Immature natural killer cell (primary cell): ENCODE measurements around the gene CAT. TPM values are rescaled to one million over a fixed set of nuclear protein-coding genes. Genes with fewer than 3 reads are reported as not detected.

ENCODE experiments used
- DNase-seq, 3 donors: peaks; one replicate each; pipeline ENCODE4 v3.0.0; 2022; ENCODE audit warnings: mixed read lengths in 1 of 3
- H3K27ac Mint-ChIP-seq, 6 donors: one replicate each; pipeline ENCODE4 v1.8.0; 2020; ENCODE audit warnings: mixed read lengths in 6 of 6, mild to moderate bottlenecking in 5 of 6, inconsistent platforms in 4 of 6, moderate library complexity in 3 of 6
- H3K27me3 Mint-ChIP-seq, 3 donors: one replicate each; pipeline ENCODE4 v1.8.0; 2020 to 2021; ENCODE audit warnings: low read depth in 3 of 3, mild to moderate bottlenecking in 3 of 3, mixed read lengths in 3 of 3, moderate library complexity in 3 of 3, inconsistent platforms in 1 of 3
- H3K36me3 Mint-ChIP-seq, 3 donors: one replicate each; pipeline ENCODE4 v1.8.0; 2020; ENCODE audit warnings: mixed read lengths in 3 of 3, inconsistent platforms in 2 of 3, mild to moderate bottlenecking in 2 of 3
- H3K4me1 Mint-ChIP-seq, 2 donors: one replicate each; pipeline ENCODE4 v1.8.0; 2020; ENCODE audit warnings: inconsistent platforms in 2 of 2, mild to moderate bottlenecking in 2 of 2, mixed read lengths in 2 of 2, moderate library complexity in 1 of 2
- H3K4me3 Mint-ChIP-seq, 5 donors: one replicate each; pipeline ENCODE4 v1.8.0; 2020; ENCODE audit warnings: mild to moderate bottlenecking in 5 of 5, mixed read lengths in 5 of 5, inconsistent platforms in 3 of 5, moderate library complexity in 3 of 5
- H3K9me3 Mint-ChIP-seq, 6 donors: one replicate each; pipeline ENCODE4 v1.8.0; 2020; ENCODE audit warnings: mild to moderate bottlenecking in 6 of 6, mixed read lengths in 6 of 6, inconsistent platforms in 4 of 6, moderate library complexity in 3 of 6
- polyA plus RNA-seq, 3 donors: library from polyadenylated mRNA; unstranded; fragments of 300-500 nt; fragmentation: Illumina TruSeq; gene quantifications; one replicate each; pipeline ENCODE4 v1.2.3, GENCODE V29; 2021

CAT gene
- polyA plus RNA-seq, 3 donors from 2014 or later = 97.5 to 192 (median 153) TPM

DNA sequence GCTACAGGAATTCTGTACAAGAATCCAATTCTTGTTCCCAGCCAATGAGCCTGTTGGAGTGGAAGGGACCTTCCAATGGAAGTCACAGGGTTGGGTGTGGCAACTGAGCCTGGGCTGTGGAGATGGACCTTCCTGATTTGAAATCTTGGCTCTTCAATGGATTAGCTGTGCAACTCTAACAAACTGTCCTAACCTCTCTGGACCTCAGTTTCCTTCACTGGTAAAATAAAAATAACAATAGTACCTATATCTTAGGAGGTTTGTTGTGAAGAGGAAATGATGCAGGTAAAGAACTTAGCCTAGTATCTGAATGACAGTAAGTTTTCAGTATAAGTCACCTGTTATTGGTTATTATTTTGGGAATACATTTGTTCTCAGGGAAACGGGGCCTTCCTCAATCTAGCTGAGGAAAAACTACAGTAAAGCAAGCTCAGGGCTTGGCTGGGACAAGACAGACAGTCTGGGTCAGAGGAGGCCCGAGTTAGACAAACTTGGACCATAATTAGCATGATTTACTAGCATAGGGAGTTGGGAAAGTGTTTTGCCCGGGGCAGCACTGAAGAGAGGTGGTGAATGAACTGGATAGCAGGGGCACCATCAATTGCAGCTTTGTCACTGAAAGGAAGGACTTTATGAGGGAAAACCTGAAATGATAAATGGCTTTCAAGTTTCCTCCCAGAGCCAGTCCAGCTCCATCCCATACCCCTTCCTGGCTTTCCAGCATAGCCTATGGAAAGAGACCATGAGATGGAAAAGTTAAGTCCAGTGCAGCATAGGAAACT lies 61.2 kb downstream of the CAT start:
- Mint-ChIP-seq H3K27me3 (peaks cover 0 to 4% (median 2%) of the 10 kb centered on the region in 3 donors), H3K4me3 (no peak overlapping the region), H3K27ac (no peak overlapping the region), H3K4me1 (no peaks in the 10 kb centered on the region), H3K36me3 (no peaks in the 10 kb centered on the region), H3K9me3 (no peaks in the 10 kb centered on the region)
- DNase-seq = no peak

DNA sequence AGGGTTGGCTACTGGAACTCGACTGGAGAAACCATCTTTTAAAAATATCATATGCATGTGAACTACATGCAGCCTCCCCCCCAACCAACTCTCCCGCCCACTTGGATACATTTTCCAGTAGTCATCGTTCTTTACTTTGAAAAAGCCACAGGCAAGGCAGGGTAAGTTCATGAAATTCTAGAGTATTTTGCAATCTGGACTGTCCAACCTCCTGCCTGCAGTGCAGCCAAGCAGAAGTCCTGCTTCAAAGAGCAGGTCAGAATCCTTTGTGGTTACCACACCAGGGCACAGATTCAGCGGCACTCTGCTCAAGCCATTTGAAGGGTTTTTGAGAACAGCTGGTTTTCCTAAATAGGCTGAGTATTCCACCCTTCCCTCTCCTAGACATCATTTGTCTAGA lies 62.8 kb downstream of the CAT start:
- no peak for DNase-seq
- Mint-ChIP-seq H3K4me1 (no peaks in the 10 kb centered on the region), H3K27me3 (peaks cover 0 to 2% (median 0%) of the 10 kb centered on the region in 3 donors), H3K9me3 (no peaks in the 10 kb centered on the region), H3K36me3 (no peaks in the 10 kb centered on the region), H3K27ac (no peak overlapping the region), H3K4me3 (no peak overlapping the region)

DNA sequence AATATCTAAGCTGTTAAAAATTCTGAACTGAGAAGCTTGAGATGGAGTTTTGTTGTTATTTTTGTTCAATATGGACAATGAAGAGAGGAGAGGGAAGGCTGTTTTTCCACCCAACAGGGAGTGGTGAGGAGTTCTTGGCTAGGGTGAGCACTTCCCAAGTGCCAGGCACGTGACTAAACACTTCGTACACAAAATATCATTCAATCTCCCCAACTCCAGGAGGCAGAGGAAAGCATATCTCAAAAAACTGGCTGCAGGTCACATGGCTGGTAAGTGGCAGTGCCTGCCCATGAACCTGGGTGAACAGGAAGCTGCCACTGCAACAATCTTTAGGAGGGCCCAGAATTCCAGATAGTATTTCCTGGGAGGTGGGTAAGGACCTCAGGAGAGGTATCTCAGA lies 63.2 kb downstream of the CAT start:
- no peaks in the 10 kb centered on the region for H3K4me1 Mint-ChIP-seq
- H3K9me3 Mint-ChIP-seq = no peaks in the 10 kb centered on the region
- DNase-seq = no peak
- H3K27ac Mint-ChIP-seq = no peak overlapping the region
- H3K4me3 Mint-ChIP-seq = no peak overlapping the region
- peaks cover 0 to 2% (median 0%) of the 10 kb centered on the region in 3 donors for H3K27me3 Mint-ChIP-seq
- no peaks in the 10 kb centered on the region for H3K36me3 Mint-ChIP-seq

DNA sequence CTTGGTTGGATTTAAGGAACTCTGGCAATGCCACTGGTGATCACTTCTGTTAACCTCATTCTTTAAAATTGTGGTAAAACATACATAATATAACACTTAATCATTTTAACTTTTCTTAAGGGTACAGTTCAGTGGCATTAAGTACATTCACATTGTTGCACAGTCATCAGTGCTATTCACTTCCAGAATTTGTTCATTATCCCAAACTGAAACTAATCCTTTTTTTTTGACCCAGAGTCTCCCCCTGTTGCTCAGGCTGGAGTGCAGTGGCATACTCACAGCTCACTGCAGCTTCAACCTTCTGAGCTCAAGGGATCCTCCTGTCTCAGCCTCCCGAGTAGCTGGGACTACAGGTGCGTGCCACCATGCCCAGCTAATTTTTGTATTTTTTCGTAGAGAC lies 64.2 kb downstream of the CAT start:
- H3K27ac Mint-ChIP-seq = no peak overlapping the region

DNA sequence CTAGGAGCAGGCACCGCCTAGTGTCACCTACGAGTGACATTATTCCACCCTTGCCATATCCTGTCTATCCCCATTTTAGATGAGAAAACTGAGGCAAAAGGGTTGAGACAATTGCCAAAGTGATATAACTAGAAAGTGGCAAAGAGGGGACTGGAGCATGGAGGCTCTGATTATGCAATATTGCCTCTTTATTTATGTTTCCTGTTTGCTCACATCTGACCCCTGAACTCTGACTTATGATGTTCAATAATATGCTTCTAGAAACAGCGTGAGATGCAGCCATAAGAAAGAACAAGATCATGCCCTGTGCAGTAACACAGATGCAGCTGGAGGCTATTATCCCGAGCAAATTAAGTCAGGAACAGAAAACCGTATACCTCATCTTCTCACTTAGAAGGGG lies 67.1 kb downstream of the CAT start:
- no peaks in the 10 kb centered on the region for H3K9me3 Mint-ChIP-seq
- H3K4me1 Mint-ChIP-seq = no peaks in the 10 kb centered on the region
- H3K4me3 Mint-ChIP-seq = no peak overlapping the region
- no peaks in the 10 kb centered on the region for H3K36me3 Mint-ChIP-seq
- H3K27ac Mint-ChIP-seq = no peak overlapping the region
- peaks cover 0 to 1% (median 0%) of the 10 kb centered on the region in 3 donors for H3K27me3 Mint-ChIP-seq
- no peak for DNase-seq

More for the DNA sequence above, 64.2 kb downstream of the CAT start:
- DNase-seq = no peak
- Mint-ChIP-seq H3K9me3 (no peaks in the 10 kb centered on the region), H3K36me3 (no peaks in the 10 kb centered on the region), H3K27me3 (peaks cover 0 to 2% (median 0%) of the 10 kb centered on the region in 3 donors), H3K4me3 (no peak overlapping the region), H3K4me1 (no peaks in the 10 kb centered on the region)

DNA sequence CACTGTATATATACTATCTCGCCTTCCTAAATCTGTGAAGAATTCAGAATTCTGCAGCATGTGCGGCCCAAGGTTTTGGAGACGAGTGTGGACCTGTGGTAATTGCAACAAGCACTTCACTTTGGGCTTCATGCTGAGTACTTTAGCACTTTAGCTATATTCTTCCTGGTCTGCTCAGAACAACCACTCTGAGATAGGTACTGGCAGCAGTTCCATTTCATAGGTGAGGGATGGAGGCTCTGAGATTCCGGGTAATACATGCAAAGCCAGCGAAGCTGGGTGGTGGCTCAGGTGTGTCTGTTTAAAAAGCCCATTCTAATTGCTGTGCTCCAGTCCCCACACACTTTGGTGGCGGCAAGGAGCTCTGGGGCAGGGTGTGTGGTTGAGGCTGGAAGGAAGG lies 68.4 kb downstream of the CAT start:
- no peak overlapping the region for H3K27ac Mint-ChIP-seq
- no peaks in the 10 kb centered on the region for H3K36me3 Mint-ChIP-seq
- no peaks in the 10 kb centered on the region for H3K9me3 Mint-ChIP-seq
- H3K4me1 Mint-ChIP-seq = no peaks in the 10 kb centered on the region
- H3K27me3 Mint-ChIP-seq = peaks cover 0 to 1% (median 0%) of the 10 kb centered on the region in 3 donors
- no peak for DNase-seq
- no peak overlapping the region for H3K4me3 Mint-ChIP-seq

DNA sequence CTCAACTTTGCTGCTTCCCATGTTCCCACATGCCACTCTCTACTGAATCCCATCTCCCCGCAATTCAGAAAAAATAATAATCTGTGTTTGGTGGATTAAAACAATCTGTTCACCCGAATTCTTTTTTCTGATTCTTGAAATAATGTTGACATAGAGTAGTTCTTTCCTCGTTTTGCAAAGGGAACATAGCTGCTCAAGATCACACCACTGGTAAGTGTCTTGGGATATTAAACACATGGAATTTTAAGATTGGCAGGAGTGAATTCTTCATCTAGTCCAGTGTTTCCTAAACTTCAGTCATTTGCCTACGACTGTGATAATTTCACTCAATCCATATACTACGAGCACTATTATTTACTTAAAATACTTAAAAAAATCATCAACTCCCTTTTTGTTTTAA lies 68.9 kb downstream of the CAT start:
- Mint-ChIP-seq H3K4me3 (no peak overlapping the region), H3K4me1 (no peaks in the 10 kb centered on the region), H3K27ac (no peak overlapping the region), H3K27me3 (peaks cover 0 to 1% (median 0%) of the 10 kb centered on the region in 3 donors), H3K36me3 (no peaks in the 10 kb centered on the region), H3K9me3 (no peaks in the 10 kb centered on the region)
- DNase-seq = no peak

DNA sequence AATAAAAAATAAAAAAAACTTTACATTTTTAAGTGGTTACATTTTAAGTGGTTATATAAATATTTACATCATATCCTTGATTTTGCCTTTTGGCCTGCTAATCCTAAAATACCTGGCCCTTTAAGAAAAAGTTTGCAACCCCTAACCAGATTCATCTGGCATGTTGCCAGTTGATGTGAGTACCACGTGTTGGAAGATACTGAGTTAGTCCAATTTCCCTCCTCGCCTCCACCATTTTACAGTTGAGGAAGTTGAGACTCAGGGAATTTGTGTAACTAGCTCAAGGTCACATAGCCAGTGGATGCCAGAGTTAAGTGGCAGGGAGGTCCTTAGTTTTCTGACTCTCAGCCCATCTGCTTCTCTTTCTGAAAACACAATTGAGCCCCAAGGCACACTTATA lies 69.8 kb downstream of the CAT start:
- no peak overlapping the region for H3K4me3 Mint-ChIP-seq
- no peak overlapping the region for H3K27ac Mint-ChIP-seq

DNA sequence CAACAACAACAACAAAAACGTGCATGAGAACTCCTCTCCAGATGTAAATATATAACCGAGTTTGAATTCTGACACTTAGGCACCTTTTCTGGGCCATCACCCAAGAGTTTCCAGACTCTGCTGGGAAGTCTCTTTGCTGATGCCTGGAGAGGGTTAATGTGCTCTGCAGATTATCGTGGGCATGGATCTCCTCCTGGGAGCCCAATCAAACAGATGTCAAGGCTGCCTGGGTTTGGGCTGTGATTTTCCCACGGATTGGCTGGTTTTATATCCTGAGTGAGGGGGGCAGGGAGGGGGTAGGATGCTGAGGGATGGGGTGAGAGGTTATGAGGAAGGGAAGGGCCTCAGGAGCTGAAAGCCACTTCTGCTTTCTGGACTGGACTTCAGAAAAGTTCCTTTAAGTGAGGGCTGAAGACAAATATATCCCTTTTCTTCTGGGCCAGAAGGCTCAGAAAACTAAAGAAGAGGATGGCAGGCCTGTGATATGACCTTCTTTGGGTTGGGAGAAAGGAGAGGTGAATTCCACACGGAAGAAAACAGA lies 70.7 kb downstream of the CAT start:
- H3K27me3 Mint-ChIP-seq = peaks cover 0 to 1% (median 0%) of the 10 kb centered on the region in 3 donors
- no peak overlapping the region for H3K4me3 Mint-ChIP-seq
- H3K27ac Mint-ChIP-seq = no peak overlapping the region
- no peaks in the 10 kb centered on the region for H3K36me3 Mint-ChIP-seq
- no peak for DNase-seq
- H3K4me1 Mint-ChIP-seq = no peaks in the 10 kb centered on the region
- H3K9me3 Mint-ChIP-seq = no peaks in the 10 kb centered on the region

More for the DNA sequence above, 69.8 kb downstream of the CAT start:
- no peaks in the 10 kb centered on the region for H3K36me3 Mint-ChIP-seq
- DNase-seq = no peak
- no peaks in the 10 kb centered on the region for H3K4me1 Mint-ChIP-seq
- H3K27me3 Mint-ChIP-seq = peaks cover 0 to 1% (median 0%) of the 10 kb centered on the region in 3 donors
- H3K9me3 Mint-ChIP-seq = no peaks in the 10 kb centered on the region

DNA sequence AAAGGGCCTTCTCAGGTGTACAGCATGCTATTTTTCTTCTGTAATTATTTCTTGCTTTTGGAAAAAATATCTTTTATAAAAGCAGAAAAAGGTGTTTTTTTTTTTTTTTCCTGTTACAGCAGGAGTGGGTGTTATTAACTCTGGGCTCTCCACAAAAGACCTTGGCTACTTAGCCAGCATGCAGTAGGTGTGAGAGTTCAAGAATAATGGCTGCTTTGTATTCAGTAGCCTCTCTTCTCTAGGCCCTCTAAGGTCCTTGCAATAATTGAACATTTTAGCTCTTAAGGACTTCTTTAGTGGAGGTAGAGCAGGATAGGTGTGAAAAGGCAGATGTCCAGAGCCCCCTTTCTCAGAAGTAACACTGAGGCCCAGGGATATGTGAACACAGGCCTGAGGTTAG lies 71.5 kb downstream of the CAT start:
- Mint-ChIP-seq H3K36me3 (no peaks in the 10 kb centered on the region), H3K27me3 (peaks cover 0 to 1% (median 0%) of the 10 kb centered on the region in 3 donors), H3K4me1 (no peaks in the 10 kb centered on the region), H3K27ac (no peak overlapping the region), H3K4me3 (no peak overlapping the region), H3K9me3 (no peaks in the 10 kb centered on the region)
- no peak for DNase-seq

DNA sequence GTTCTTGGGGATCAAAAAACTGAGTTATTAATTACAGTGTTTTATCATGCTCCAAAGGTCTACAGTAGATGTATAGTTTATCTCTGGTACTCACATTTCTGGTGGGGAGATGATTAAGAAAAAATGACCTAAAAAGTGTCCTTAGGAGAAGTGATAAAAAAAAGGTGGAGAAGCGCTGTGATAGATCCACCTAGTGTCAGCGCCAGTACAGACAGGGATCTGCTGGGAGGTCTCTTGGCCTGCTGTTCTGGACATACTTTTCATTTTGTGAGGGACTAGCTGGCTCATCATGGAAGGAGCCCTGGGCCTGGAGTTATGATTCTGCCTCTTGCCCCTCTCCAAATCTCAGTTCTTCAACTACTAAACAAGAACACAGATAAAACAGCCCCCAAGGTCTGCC lies 71.9 kb downstream of the CAT start:
- Mint-ChIP-seq H3K27ac (no peak overlapping the region), H3K27me3 (peaks cover 0 to 1% (median 0%) of the 10 kb centered on the region in 3 donors)

DNA sequence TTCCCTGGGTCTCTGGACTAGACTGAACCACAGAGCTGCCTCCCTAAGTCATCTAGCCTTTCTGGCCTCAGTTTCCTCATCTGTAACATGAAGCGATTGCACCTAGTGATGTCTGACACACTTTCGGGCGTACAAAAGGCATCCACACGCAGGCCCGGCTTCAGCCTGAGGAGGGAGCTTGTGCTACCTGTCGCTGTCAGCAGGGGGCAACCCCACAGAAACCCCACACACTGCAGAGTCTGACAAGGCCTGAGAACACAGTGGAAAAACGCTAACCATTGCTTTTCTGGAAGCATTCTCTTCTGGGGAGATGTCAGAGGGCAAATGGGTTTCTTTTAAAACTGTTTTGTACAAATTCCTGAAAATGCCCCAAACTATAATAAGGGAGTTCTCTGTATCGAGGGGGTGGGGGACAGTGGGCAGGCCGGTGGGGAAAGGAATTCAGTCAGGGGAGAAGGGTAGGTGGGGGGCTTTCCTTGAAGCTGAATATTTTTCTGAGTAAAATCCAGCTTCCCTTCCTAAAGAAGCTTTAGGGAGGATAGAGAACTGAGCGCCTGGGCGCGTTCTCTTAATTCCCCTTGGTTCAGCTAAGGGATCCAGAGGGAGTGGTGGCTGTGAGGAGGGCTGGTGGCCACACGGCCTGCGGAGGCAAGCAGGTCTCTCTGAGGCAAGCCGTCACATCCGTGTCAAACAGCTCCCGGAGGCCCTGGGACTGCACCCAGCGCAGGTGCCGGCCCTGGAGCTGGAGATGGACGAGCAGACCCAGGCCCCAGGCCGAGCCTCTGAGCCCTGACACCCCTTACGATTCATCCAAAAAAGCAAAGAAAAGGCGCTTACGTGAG lies 74.3 kb downstream of the CAT start:
- Mint-ChIP-seq H3K4me1 (no peaks in the 10 kb centered on the region), H3K4me3 (no peak overlapping the region), H3K9me3 (no peaks in the 10 kb centered on the region), H3K36me3 (no peaks in the 10 kb centered on the region), H3K27me3 (peaks cover under 1 to 1% (median under 1%) of the 10 kb centered on the region in 3 donors), H3K27ac (no peak overlapping the region)
- DNase-seq = peak in 2 of 3 donors; percentile 8 to 20

More for the DNA sequence above, 71.9 kb downstream of the CAT start:
- Mint-ChIP-seq H3K9me3 (no peaks in the 10 kb centered on the region), H3K36me3 (no peaks in the 10 kb centered on the region), H3K4me3 (no peak overlapping the region), H3K4me1 (no peaks in the 10 kb centered on the region)
- DNase-seq = no peak

DNA sequence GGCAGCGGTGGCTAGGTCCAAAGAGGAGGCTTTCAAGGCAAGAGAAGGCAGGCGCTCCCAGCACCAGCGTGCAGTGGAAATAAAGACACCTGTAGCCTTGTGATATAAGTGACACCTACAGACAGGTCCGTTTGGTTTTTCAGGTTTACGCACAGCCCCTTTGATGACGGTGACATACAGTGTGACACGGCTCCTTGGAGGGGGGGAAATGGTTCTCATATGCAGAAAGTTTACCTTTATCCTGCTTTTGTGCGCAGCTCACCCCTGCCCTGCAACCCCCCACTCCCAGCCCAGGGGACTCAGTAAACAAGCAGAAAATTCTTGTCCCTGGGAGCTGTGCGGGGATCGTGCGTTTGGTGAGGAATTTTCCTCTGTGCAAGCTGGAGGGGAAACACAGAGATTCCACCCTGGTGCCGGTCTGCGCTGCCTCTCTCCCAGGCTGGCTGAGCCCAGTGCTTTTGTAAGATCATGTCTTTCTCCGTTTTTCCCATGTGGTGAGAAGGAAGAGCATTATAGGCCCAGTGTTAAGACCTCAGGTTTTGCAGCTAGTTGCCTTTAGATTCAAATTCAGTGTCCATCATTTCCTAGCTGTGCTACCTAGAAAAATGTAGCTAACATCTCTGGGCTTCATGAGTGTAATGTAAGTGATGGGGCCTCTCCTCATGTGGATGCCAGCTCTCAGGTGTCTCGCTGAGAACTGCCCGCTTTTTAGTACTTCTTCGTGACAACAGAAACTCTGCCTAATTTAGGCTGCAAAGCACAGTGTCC lies 75.1 kb downstream of the CAT start, which contains the start of gene ELF5:
Gene ELF5 (minus strand): TSS at position 113 of the 768 bp plus-strand sequence. CDS start 8,045 bp downstream, outside the sequence.
- H3K4me3 Mint-ChIP-seq = no peak within 1 kb of the TSS
- no peak within 1 kb of the TSS for H3K27ac Mint-ChIP-seq

More for the DNA sequence above, 75.1 kb downstream of the CAT start, which contains the start of gene ELF5:
- peaks cover 1 to 2% (median 2%) of the 10 kb centered on the region in 3 donors for H3K27me3 Mint-ChIP-seq
- H3K4me1 Mint-ChIP-seq = no peaks in the 10 kb centered on the region
- H3K36me3 Mint-ChIP-seq = no peaks in the 10 kb centered on the region
- H3K9me3 Mint-ChIP-seq = no peaks in the 10 kb centered on the region
- no peak for DNase-seq
